Heart left ventricle (tissue), 13 donors: ENCODE measurements around the gene SAT1.

Source experiments
- CTCF ChIP-seq, 12 donors: fragments of 200-600 bp; sonication (generic) in 4 of 12; IDR thresholded peaks; one replicate each; pipeline versions ENCODE4 v1.5.0 to v1.8.0; 2018 to 2022; ENCODE audit warnings: antibody characterized with exemption in 12 of 12, mild to moderate bottlenecking in 5 of 12
- POLR2A ChIP-seq, 2 donors: fragments of 450-650 bp; IDR thresholded peaks; one replicate each; pipeline ENCODE4 v1.6.1; 2017; ENCODE audit warnings: antibody characterized with exemption in 2 of 2, mild to moderate bottlenecking in 2 of 2, moderate library complexity in 2 of 2
- donor health status: ischemic (EF 13 %, LVEDD 7.1; RV severe dilation, severe dysfunction).
- donor health status: DM: no; HTN: yes; CAD: no.
- donor health status: DM: no; HTN: no; CAD: no.
- donor health status: ischemic (EF 25% LVEDD 6.9; RV normal size, moderate dysfunction).
- donor health status: ischemic (EF 25% LVEDD 5.7; RV mildly dilated, moderate dysfunction).
- donor health status: ischemic (EF 35%, LVEDD 5.7; RV mildly dilated, moderate dysfunction).
- donor health status: nonischemic (EF 11% LVEDD 7.7; RV severe dilation, severe dysfunction).
- donor health status: DM: yes; HTN: yes; CAD: no.
- donor health status: PGD.
- donor health status: ischemic (EF 29% LVEDD 5.4; RV normal size, mild dysfunction).
- donor health status: nonischemic (EF 23%, LVEDD 6.1; RV moderate dilation, normal function).

DNA sequence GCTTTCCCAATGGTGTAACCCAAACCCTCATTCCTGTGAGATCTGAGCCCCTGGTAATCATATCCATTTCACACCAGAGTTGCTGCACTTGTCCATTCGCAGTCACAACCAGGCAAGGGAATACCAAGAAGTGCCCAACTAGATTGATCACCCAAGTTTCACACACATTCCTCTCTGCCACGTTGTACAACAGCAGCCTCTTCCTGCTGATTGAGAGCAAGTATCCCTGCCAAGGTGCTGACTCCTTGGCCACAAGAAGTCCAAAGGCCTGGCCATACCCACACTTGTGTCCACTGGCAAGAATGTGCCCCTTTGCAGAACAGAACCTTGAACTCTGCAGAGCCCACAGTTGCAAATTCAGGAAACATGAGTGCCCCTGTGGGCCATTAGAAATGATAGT, 33.4 kb upstream of the SAT1 start:
- TF ChIP-seq CTCF (IDR thresholded peaks at IDR 0.05), result no peak
- no peak for TF ChIP-seq POLR2A (IDR thresholded peaks at IDR 0.05)
